IMR-90 (cell line): ENCODE measurements around the gene NUP88. TPM values are rescaled to one million over a fixed set of nuclear protein-coding genes. Genes with fewer than 3 reads are reported as not detected.

ENCODE experiments used
- ATAC-seq: fragments of 200-7000 bp; cut with Tn5 transposase; 2 replicates; pipeline ENCODE4 v1.9.1; 2020; ENCODE audit warnings: low read depth, mild to moderate bottlenecking, moderate library complexity
- BruUV-seq: library from RNA; stranded (reverse); fragments of 400-500 nt; replicated peaks from 2 replicates; lab custom pipeline; 2021; lab: Mats Ljungman, UMichigan
- CTCF ChIA-PET: fragments of 300-600 bp; formaldehyde crosslinking; extraction: SDS; loops from one replicate; lab custom pipeline; 2021; ENCODE audit warnings: antibody characterized with exemption; lab: Yijun Ruan, JAX
- POLR2A ChIA-PET: fragments of 300-600 bp; sonication (Branson Sonifier 250); formaldehyde crosslinking; loops from one replicate; lab custom pipeline; 2022; ENCODE audit warnings: antibody characterized with exemption; ENCODE audit not compliant: unreplicated experiment; lab: Charles Lee
- DNase-seq: peaks from one replicate; pipeline ENCODE4 v3.0.0; 2013
- H2AFZ ChIP-seq: replicated peaks from 2 replicates; pipeline ENCODE3; 2013; ENCODE audit warnings: low read length, mild to moderate bottlenecking; ENCODE audit not compliant: poor library complexity
- H2AK5ac ChIP-seq: 2 replicates; pipeline ENCODE4 v1.6.1; 2013; ENCODE audit warnings: low read depth, low read length, inconsistent platforms
- H2AK9ac ChIP-seq: replicated peaks from 2 replicates; pipeline ENCODE3; 2013; ENCODE audit warnings: mild to moderate bottlenecking, low read depth, low read length, moderate library complexity; ENCODE audit not compliant: poor library complexity
- H2BK120ac ChIP-seq: 2 replicates; pipeline ENCODE4 v1.6.1; 2013; ENCODE audit warnings: low read depth, low read length, inconsistent platforms
- H2BK15ac ChIP-seq: 3 replicates; pipeline ENCODE4 v1.6.1; 2013; ENCODE audit warnings: low read depth, low read length, inconsistent platforms
- H2BK20ac ChIP-seq: 2 replicates; pipeline ENCODE4 v1.6.1; 2013; ENCODE audit warnings: low read depth, mild to moderate bottlenecking, inconsistent platforms, low read length, moderate library complexity
- H2BK5ac ChIP-seq: 2 replicates; pipeline ENCODE4 v1.6.1; 2013; ENCODE audit warnings: mild to moderate bottlenecking, low read depth, low read length, inconsistent platforms; ENCODE audit not compliant: poor library complexity, severe bottlenecking
- H3K14ac ChIP-seq: replicated peaks from 2 replicates; pipeline ENCODE4 v1.6.1; 2013; ENCODE audit warnings: low read depth, low read length, inconsistent platforms
- H3K18ac ChIP-seq: 2 replicates; pipeline ENCODE4 v1.6.1; 2013; ENCODE audit warnings: low read depth, low read length, control low read depth
- H3K23ac ChIP-seq: 2 replicates; pipeline ENCODE4 v1.6.1; 2013; ENCODE audit warnings: low read depth, low read length, inconsistent platforms
- H3K27ac ChIP-seq: 2 replicates; pipeline ENCODE4 v1.5.1; 2013; ENCODE audit warnings: mild to moderate bottlenecking, control low read depth, low read length; ENCODE audit not compliant: insufficient read depth
- H3K27me3 ChIP-seq: 2 replicates; pipeline ENCODE4 v1.6.1; 2013; ENCODE audit warnings: low read length; ENCODE audit not compliant: control insufficient read depth, insufficient read depth
- H3K36me3 ChIP-seq: 2 replicates; pipeline ENCODE4 v1.6.1; 2013; ENCODE audit warnings: low read length, mixed read lengths; ENCODE audit not compliant: control insufficient read depth, insufficient read depth
- H3K4ac ChIP-seq: 2 replicates; pipeline ENCODE4 v1.6.1; 2013; ENCODE audit warnings: low read depth, low read length, inconsistent platforms
- H3K4me1 ChIP-seq: 2 replicates; pipeline ENCODE4 v1.6.1; 2013; ENCODE audit warnings: low read length, mixed read lengths; ENCODE audit not compliant: control insufficient read depth, insufficient read depth
- H3K4me2 ChIP-seq: 2 replicates; pipeline ENCODE4 v1.6.1; 2013; ENCODE audit warnings: low read depth, mild to moderate bottlenecking, control low read depth, low read length, moderate library complexity
- H3K4me3 ChIP-seq: 2 replicates; pipeline ENCODE4 v1.5.1; 2013; ENCODE audit warnings: low read depth, mild to moderate bottlenecking, control low read depth, low read length, moderate library complexity; ENCODE audit not compliant: insufficient read depth
- H3K56ac ChIP-seq: 2 replicates; pipeline ENCODE4 v1.6.1; 2013; ENCODE audit warnings: low read length, inconsistent platforms; ENCODE audit not compliant: insufficient read depth; ENCODE audit errors: extremely low read depth
- H3K79me1 ChIP-seq, 2 experiments: 2 replicates each; pipeline ENCODE4 v1.6.1; 2013; ENCODE audit warnings: low read length in 2 of 2, inconsistent platforms in 1 of 2, low read depth in 1 of 2
- H3K9ac ChIP-seq: 2 replicates; pipeline ENCODE4 v1.6.1; 2013; ENCODE audit warnings: low read depth, low read length, control low read depth
- H3K9me1 ChIP-seq: 2 replicates; pipeline ENCODE4 v1.6.1; 2013; ENCODE audit warnings: low read length, inconsistent platforms; ENCODE audit not compliant: insufficient read depth
- H3K9me3 ChIP-seq: 2 replicates; pipeline ENCODE4 v1.6.1; 2013; ENCODE audit warnings: low read length; ENCODE audit not compliant: control insufficient read depth, insufficient read depth
- H4K20me1 ChIP-seq: 2 replicates; pipeline ENCODE4 v1.6.1; 2013; ENCODE audit warnings: low read length, inconsistent platforms; ENCODE audit not compliant: insufficient read depth
- H4K5ac ChIP-seq: 2 replicates; pipeline ENCODE4 v1.6.1; 2013; ENCODE audit warnings: mild to moderate bottlenecking, low read depth, low read length, control low read depth
- H4K8ac ChIP-seq, 2 experiments: 2 replicates each; pipeline ENCODE4 v1.6.1; 2013; ENCODE audit warnings: low read depth in 2 of 2, low read length in 2 of 2, control low read depth in 1 of 2, inconsistent platforms in 1 of 2
- H4K91ac ChIP-seq: 2 replicates; pipeline ENCODE4 v1.6.1; 2013; ENCODE audit warnings: low read depth, low read length, inconsistent platforms; ENCODE audit not compliant: insufficient read depth
- BHLHE40 ChIP-seq: fragments of 150-350 bp; IDR thresholded peaks from 2 replicates; pipeline ENCODE4 v1.6.1; 2016; ENCODE audit warnings: mild to moderate bottlenecking, low read depth, low read length
- CEBPB ChIP-seq: IDR thresholded peaks from 2 replicates; pipeline ENCODE4 v1.6.1; 2012; ENCODE audit warnings: low read depth, low read length, improper control_type of control experiment
- CHD1 ChIP-seq: IDR thresholded peaks from 2 replicates; pipeline ENCODE4 v1.6.1; 2012; ENCODE audit warnings: low read depth, low read length, improper control_type of control experiment
- CTCF ChIP-seq: conservative IDR thresholded peaks from 2 replicates; pipeline ENCODE4 v1.5.1; 2012; ENCODE audit warnings: mild to moderate bottlenecking, low read depth, low read length, improper control_type of control experiment
- MAFK ChIP-seq: IDR thresholded peaks from 2 replicates; pipeline ENCODE4 v1.6.1; 2012; ENCODE audit warnings: low read depth, low read length, improper control_type of control experiment
- MAZ ChIP-seq: IDR thresholded peaks from 2 replicates; pipeline ENCODE4 v1.6.1; 2012; ENCODE audit warnings: low read depth, mild to moderate bottlenecking, low read length, improper control_type of control experiment, moderate library complexity, borderline replicate concordance
- NFE2L2 ChIP-seq: fragments of 150-350 bp; IDR thresholded peaks from 2 replicates; pipeline ENCODE4 v1.6.1; 2016; ENCODE audit warnings: low read depth, mild to moderate bottlenecking, low read length
- RAD21 ChIP-seq: IDR thresholded peaks from 2 replicates; pipeline ENCODE4 v1.6.1; 2012; ENCODE audit warnings: low read length, improper control_type of control experiment
- RCOR1 ChIP-seq: IDR thresholded peaks from 2 replicates; pipeline ENCODE4 v1.6.1; 2012; ENCODE audit warnings: mild to moderate bottlenecking, low read length, improper control_type of control experiment; ENCODE audit not compliant: insufficient replicate concordance
- RFX5 ChIP-seq: IDR thresholded peaks from 2 replicates; pipeline ENCODE4 v1.8.0; 2012; ENCODE audit warnings: low read depth, mild to moderate bottlenecking, low read length, moderate library complexity
- SMC3 ChIP-seq: fragments of 150-350 bp; IDR thresholded peaks from 2 replicates; pipeline ENCODE4 v1.6.1; 2016; ENCODE audit warnings: low read depth, mild to moderate bottlenecking, antibody characterized with exemption, low read length, moderate library complexity
- USF2 ChIP-seq: fragments of 150-350 bp; IDR thresholded peaks from 2 replicates; pipeline ENCODE4 v1.6.1; 2017; ENCODE audit warnings: mild to moderate bottlenecking, antibody characterized with exemption, low read length, low read depth
- WGBS, 2 experiments: methylation state at CpG; one replicate each; pipeline versions ENCODE4 v1.1.5 to v1.1.7; 2013; ENCODE audit warnings: missing lambda C conversion rate in 2 of 2; ENCODE audit not compliant: insufficient read length in 1 of 2; ENCODE audit errors: extremely low coverage in 2 of 2; 5-methylcytosine and 5-hydroxymethylcytosine counted together
- dilution Hi-C: fragments of 300-500 bp; cut with HindIII; formaldehyde crosslinking; loops from one replicate; pipeline ENCODE4 v1.14.3; 2018; ENCODE audit warnings: low sequenced_read_pairs; ENCODE audit not compliant: unreplicated experiment
- in situ Hi-C: fragments of 300-500 bp; cut with MboI; formaldehyde crosslinking; loops from 3 replicates; pipeline ENCODE4 v1.14.3; 2019; ENCODE audit warnings: low sequenced_read_pairs, inconsistent platforms, mixed read lengths
- intact Hi-C: fragments of 100-400 bp; cut with micrococcal nuclease; formaldehyde crosslinking; loops from 2 replicates; pipeline ENCODE4 v1.10.0; 2022
- polyA plus RNA-seq, 3 experiments: library from polyadenylated mRNA; depleted of rRNA; stranded (reverse); fragments of >200 nt; gene quantifications; 2 replicates each; pipeline ENCODE4 v1.2.3, GENCODE V29; 2012; ENCODE audit warnings: low replicate concordance in 1 of 3
- total RNA-seq: library from RNA; depleted of rRNA; stranded (reverse); fragments of >200 nt; gene quantifications from 2 replicates; pipeline ENCODE4 v1.2.3, GENCODE V29; 2012

NUP88 gene
- total and polyA plus RNA-seq, 2 of the 4 experiments (the other 2 are of a cell fraction): 57.0 to 83.7 TPM

GRCh38 chr17:5354310-5354709 lies 65.2 kb downstream of the NUP88 start (continued):
- no peak for TF ChIP-seq RCOR1
- no peak for TF ChIP-seq USF2
- TF ChIP-seq SMC3: no peak

- Histone ChIP-seq H4K8ac (no peak overlapping the region), H2BK15ac (no peak overlapping the region), H3K4me1 (peaks cover 4% of the 10 kb centered on the region), H3K27me3 (no peaks in the 10 kb centered on the region), H4K20me1 (no peaks in the 10 kb centered on the region), H2BK20ac (no peak overlapping the region), H3K9ac (no peak overlapping the region), H3K4me3 (no peak overlapping the region), H3K36me3 (peaks cover 10% of the 10 kb centered on the region), H3K4me2 (no peak overlapping the region), H4K5ac (no peak overlapping the region), H3K14ac (no peak overlapping the region), H2AK9ac (no peak overlapping the region), H3K9me3 (no peaks in the 10 kb centered on the region), H3K4ac (no peak overlapping the region), H4K91ac (no peak overlapping the region), H3K27ac (no peak overlapping the region), H2AK5ac (no peak overlapping the region), H3K79me1 (peaks cover 4 to 6% of the 10 kb centered on the region in 2 experiments; a peak in 3 of 4 replicates), H3K18ac (no peak overlapping the region), H3K23ac (no peak overlapping the region), H2BK5ac (no peak overlapping the region), H2AFZ (no peak overlapping the region), H3K9me1 (peaks cover 3% of the 10 kb centered on the region), H2BK120ac (no peak overlapping the region), H3K56ac (no peak overlapping the region)
- POLR2A ChIA-PET: no interaction called here
- ATAC-seq (no peak; the same call in 1 of the 2 replicates), DNase-seq (no peak)
- WGBS, 2 experiments: no CpG with 5 or more reads among the region's 4 CpGs
- in situ Hi-C loops: no loop called here
- CTCF ChIA-PET: no interaction called here
- intact Hi-C loops: no loop called here
- dilution Hi-C loops: no loop called here
- BruUV-seq: no TSS peak
- TF ChIP-seq RCOR1: no peak
- no peak for TF ChIP-seq CEBPB
- TF ChIP-seq CHD1: no peak
- TF ChIP-seq CTCF: no peak
- TF ChIP-seq USF2: no peak
- no peak for TF ChIP-seq BHLHE40
- TF ChIP-seq RFX5: no peak
- no peak for TF ChIP-seq RAD21
- TF ChIP-seq MAFK: no peak
- no peak for TF ChIP-seq NFE2L2
- TF ChIP-seq MAZ: no peak
Measured at GRCh38 chr17:5352681-5353289, 66.7 kb downstream of the NUP88 start.
